Ishikawa (cell line): ENCODE measurements around the gene HMGN5.

ENCODE experiments used
- CEBPB ChIP-seq: IDR thresholded peaks from 2 replicates; pipeline ENCODE4 v1.6.1; 2012
- CREB1 ChIP-seq: IDR thresholded peaks from 2 replicates; pipeline ENCODE4 v1.6.1; 2012; ENCODE audit warnings: low read depth
- EGR1 ChIP-seq: IDR thresholded peaks from 2 replicates; pipeline ENCODE4 v1.6.1; 2012
- EP300 ChIP-seq: IDR thresholded peaks from 2 replicates; pipeline ENCODE4 v1.6.1; 2012; ENCODE audit warnings: borderline replicate concordance
- FOXM1 ChIP-seq: IDR thresholded peaks from 2 replicates; pipeline ENCODE4 v1.6.1; 2012; ENCODE audit warnings: low read depth, borderline replicate concordance
- MAX ChIP-seq: IDR thresholded peaks from 2 replicates; pipeline ENCODE4 v1.6.1; 2012
- NFIC ChIP-seq: IDR thresholded peaks from 2 replicates; pipeline ENCODE4 v1.6.1; 2012
- RAD21 ChIP-seq: IDR thresholded peaks from 2 replicates; pipeline ENCODE4 v1.6.1; 2012; ENCODE audit warnings: low read depth
- REST ChIP-seq: IDR thresholded peaks from 2 replicates; pipeline ENCODE4 v1.6.1; 2012; ENCODE audit warnings: low read depth, mild to moderate bottlenecking
- TAF1 ChIP-seq: IDR thresholded peaks from 2 replicates; pipeline ENCODE4 v1.6.1; 2012; ENCODE audit warnings: low read depth, mild to moderate bottlenecking
- TCF12 ChIP-seq: IDR thresholded peaks from 2 replicates; pipeline ENCODE4 v1.6.1; 2012; ENCODE audit warnings: low read depth
- TEAD4 ChIP-seq: IDR thresholded peaks from 2 replicates; pipeline ENCODE4 v1.6.1; 2012
- USF1 ChIP-seq: IDR thresholded peaks from 2 replicates; pipeline ENCODE4 v1.6.1; 2012
- YY1 ChIP-seq: IDR thresholded peaks from 2 replicates; pipeline ENCODE4 v1.6.1; 2012; ENCODE audit warnings: low read depth
- ZBTB7A ChIP-seq: IDR thresholded peaks from 2 replicates; pipeline ENCODE4 v1.6.1; 2012; ENCODE audit warnings: low read depth

Gene HMGN5

GRCh38 chrX:81229229-81229628 is 27.5 kb upstream of the HMGN5 start:
- no peak for TF ChIP-seq NFIC
- TF ChIP-seq EP300, result no peak
- no peak for TF ChIP-seq EGR1
- no peak for TF ChIP-seq CREB1
- TF ChIP-seq RAD21, result no peak
- no peak for TF ChIP-seq TEAD4
- no peak for TF ChIP-seq USF1
- no peak for TF ChIP-seq TAF1
- no peak for TF ChIP-seq MAX
- TF ChIP-seq CEBPB, result no peak
- TF ChIP-seq YY1, result no peak
- no peak for TF ChIP-seq FOXM1
- no peak for TF ChIP-seq ZBTB7A
- TF ChIP-seq REST, result no peak
- TF ChIP-seq TCF12, result no peak

GRCh38 chrX:81215685-81216084 is 14.0 kb upstream of the HMGN5 start:
- no peak for TF ChIP-seq EP300
- no peak for TF ChIP-seq FOXM1
- no peak for TF ChIP-seq TAF1
- no peak for TF ChIP-seq TCF12
- no peak for TF ChIP-seq ZBTB7A
- TF ChIP-seq REST, result no peak
- TF ChIP-seq NFIC, result no peak

GRCh38 chrX:81208916-81209315 is 7.2 kb upstream of the HMGN5 start:
- TF ChIP-seq FOXM1 (no peak), MAX (no peak), CREB1 (no peak), TAF1 (no peak), TEAD4 (no peak), EP300 (no peak), NFIC (no peak)

GRCh38 chrX:81206476-81206875 is 4.8 kb upstream of the HMGN5 start:
- no peak for TF ChIP-seq MAX
- TF ChIP-seq NFIC, result no peak
- no peak for TF ChIP-seq EP300
- TF ChIP-seq CREB1, result no peak
- no peak for TF ChIP-seq CEBPB
- TF ChIP-seq EGR1, result no peak
- TF ChIP-seq FOXM1, result no peak
- TF ChIP-seq REST, result no peak
- TF ChIP-seq TAF1, result no peak
- TF ChIP-seq TCF12, result no peak
- no peak for TF ChIP-seq ZBTB7A
- no peak for TF ChIP-seq YY1
- no peak for TF ChIP-seq USF1

GRCh38 chrX:81205551-81205950 is 3.8 kb upstream of the HMGN5 start:
- TF ChIP-seq EP300 (no peak), RAD21 (no peak), TCF12 (no peak), USF1 (no peak), NFIC (no peak), MAX (no peak), CEBPB (no peak)
